HG03565 (cell line): ENCODE measurements around the gene RAP1A.
A peak's percentile ranks its signal among the peaks of the same experiment; 100 is the strongest.

ENCODE experiments used
- ATAC-seq: cut with Tn5 transposase; IDR thresholded peaks from one replicate; pipeline ENCODE4 v1.9.1; 2021; ENCODE audit warnings: mild to moderate bottlenecking, moderate library complexity; ENCODE audit not compliant: unreplicated experiment

RAP1A gene

DNA sequence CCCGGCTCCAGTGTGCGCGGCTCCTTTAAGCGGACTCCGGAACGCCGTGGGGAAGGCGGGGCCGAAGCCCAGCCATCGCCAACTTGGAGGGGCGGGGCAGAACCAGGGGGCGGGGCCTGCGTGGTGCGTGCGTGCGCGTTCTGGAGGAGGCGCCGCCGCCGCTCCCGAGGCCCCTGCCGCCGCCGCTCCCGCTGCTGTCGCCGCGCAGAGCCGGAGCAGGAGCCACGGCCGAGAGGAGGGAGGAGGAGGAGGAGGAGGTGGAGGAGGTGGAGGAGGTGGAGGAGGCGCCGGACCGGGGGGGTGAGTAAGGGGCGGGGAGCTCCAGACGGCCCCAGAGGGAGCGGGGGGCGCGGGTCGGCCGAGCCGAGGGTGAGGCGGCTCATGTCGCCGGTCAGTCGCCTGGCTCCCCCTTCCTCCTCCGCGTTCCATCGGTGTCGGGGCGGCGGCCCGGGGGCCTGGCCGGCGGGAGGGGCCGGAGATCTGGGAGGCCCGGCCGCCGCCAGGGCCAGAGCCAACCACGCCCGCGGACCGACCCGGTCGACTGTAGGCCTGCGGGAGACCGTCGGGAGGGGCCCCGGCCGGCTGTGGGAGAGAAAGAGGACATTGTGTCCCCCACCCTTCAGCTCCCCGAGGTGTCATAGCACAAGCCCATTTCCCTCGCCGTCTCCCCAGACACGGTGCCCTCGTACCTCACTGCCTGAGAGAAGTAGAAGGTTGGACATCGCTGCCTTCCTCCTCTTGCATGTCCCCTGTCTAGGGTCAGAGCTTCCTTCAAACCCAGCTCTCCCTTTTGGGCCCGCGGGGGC, at the start of gene RAP1A:
RAP1A (plus strand) TSS at position 155 of the 806 bp plus-strand sequence. CDS start 71,572 bp downstream, outside the sequence.
- ATAC-seq = peak; percentile 32

DNA sequence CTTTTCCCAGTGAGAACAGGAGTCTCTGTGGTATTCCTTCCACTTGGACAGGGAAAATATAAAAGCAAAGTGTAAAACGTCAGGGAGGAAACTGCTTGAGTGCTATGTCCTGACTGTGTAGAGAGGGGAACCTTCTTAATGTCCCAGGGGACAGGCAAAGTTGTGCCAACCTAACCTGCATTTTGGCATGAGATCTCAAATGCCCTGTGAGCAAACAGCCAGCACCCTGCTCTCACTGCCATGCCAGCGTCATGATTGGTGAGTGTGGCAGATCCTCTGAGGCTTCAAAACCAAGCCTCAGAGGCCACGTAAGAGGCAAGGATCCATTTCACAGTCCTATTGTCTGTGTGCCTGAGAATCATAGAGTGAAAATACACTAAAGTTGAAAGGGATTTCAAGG, 49.7 kb upstream of the RAP1A start:
- ATAC-seq = no peak

DNA sequence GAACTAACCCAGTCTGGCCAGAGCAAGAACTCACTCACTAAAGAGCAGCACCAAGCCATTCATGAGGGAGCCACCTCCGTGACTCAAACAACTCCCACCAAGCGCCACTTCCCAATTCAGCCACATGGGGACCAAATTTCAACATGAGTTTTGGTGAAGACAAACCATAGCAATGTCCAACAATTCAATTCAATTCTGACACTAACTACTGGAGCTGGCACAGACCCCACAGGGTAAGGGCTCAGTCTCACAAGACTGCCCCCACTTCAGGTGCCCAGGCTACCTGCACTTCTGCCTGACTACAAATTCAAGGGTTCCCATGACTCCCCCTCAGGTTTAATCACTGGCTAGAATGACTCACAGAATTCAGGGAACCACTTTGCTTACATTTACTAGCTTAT, 48.8 kb upstream of the RAP1A start:
- no peak for ATAC-seq

DNA sequence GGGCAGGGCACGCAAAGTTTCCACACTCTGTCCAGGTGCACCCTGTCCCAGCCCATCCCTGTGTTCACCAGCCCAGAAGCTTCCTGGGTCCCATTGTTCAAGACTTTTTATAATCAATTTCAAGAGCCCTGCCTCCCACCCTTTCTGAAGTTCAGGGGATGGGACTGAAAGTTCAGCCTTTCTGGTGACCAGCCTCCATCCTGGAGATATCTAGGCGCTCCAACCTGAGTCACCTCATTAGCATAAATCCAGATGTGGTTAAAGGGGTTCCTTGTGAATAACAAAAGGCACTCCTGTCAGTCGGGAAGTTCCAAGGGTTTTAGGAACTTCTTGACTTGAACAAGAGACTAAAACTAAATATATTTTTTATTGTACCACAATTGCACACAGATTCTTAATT, 48.4 kb upstream of the RAP1A start:
- ATAC-seq = no peak

DNA sequence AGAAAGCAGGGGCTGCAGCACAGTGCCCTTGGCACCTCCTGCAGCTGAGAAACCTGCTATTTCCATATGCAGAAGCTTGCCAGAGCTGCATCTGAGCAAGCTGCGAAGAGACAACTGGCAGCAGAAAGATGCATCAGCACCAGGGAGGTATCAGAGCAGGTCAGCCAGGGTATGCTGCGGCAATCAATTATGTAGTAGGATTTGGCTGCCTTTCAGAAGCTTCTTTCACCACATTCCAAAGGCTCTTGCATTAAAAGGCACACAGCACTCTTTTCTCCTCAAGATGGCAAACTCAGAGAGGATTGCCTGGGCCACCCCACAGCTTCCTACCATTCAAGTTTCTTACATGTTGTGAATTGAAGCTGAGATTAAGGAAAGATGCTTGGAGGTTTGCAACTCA, 47.6 kb upstream of the RAP1A start:
- no peak for ATAC-seq

DNA sequence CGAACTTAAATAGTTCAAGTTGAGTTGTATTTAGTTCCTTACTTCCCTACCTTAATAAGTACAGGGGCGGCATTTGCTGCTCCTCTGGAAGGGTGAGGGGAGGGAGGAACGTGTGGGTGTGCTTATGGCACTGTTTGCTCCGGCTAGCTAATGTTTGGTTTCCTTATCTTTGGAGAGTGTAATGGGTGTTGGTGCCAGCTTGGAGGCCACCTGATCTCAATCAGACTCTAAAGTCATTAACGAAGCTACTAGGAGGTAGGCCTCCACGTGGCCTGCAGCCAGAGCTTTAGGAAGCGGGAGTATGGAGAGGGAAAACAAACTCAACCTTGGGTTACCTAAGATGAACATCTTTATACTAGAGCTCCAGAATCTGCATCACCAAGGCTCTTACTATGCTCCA, 43.0 kb upstream of the RAP1A start:
- no peak for ATAC-seq

DNA sequence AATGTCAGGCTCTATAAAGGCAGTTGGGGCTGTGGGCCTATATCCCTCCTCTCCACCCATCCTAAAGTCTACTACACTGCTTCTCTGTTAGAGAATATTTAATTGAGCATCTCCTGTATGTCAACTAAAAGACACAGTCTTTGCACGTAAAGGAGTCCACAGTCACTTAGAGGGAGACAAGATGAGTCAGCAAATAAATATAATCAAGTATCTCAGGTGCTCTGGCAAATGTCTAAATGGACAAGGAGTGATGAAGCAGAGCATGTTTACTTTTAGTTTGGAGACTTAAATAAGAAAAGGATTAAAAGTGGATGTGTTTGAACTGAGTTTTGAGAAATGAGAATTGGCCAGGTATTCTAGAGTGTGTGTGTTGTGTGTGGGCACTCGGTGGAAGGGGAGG, 41.8 kb upstream of the RAP1A start:
- no peak for ATAC-seq

DNA sequence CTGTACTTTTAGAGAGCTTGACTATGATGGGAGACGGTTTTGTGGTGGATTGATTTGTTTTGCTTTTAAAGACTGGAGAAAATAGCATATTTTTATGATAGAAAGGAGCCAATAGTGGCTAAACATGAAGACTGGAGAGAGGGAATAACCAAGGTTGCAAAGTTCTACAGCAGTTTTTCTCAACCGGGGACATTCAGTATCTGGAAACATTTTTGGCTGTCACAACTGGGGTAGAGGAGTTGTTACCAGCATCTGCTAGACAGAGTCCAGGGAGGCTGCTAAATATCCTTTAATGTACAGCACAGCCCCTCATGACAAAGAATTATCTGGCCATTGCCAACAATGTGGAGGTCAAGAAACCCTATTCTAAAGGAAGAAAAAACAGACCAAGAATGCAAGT, 38.4 kb upstream of the RAP1A start:
- no peak for ATAC-seq

DNA sequence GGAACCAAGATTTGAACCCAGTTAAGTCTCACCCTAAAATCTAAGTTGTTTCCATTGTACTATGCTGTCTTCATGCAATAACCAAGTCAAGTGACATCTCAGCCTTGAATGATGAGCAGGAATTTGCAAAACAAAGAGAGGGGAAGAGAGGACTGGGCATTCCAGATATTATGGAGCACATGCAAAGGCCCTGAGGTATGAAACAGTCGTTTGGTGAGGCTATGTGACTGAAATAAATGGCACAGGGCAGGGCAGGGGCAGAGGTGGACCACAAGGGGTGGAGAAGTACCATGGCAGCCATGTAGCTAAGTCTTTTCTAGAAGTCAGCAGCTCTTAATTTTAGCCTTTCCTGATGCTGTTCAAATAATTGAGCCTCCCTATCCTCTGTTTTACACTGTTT, 37.6 kb upstream of the RAP1A start:
- ATAC-seq = no peak

DNA sequence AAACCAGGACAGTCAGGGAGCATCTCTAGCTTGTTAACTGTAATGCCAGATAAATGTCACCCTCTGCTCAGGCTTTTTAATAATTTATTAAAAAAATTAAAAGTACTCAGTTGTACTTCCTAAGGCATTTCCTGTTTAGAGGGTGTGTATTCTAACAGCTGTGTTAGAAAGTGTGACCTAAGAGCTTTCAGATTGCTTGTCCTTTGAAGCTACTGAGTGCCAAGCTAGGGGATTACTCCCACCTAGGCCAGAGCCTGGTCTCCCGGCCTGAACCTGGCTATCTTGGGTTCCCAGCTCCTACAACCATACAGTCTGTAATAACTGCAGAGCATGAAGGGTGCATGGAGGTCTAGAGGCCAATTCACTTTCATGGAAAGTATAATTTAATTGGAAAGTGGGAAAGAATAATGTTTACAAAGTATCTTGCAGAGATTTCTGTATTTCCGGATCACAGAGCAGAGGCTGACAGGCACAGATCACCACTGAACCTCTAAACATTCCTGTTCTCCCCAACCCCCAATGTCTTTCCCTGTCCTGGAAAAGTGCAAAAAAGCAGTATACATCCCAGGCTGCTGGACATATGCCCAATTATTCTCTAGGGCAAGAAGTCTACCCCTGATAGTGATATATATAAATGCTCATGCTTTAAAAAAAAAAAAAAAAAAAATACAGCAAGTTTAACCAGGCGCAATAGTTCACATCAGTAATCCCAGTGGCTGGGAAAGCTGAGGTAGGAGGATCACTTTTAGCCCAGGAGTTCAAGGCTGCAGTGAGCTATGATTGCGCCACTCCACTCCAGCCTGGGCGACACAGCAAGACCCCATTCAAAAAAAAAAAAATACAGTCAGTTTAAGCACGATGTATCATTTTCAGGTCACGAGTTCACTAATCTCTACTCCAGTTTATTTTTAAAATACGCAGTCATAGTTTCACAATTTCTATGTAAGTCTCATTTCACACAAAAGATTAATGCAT, 36.7 kb upstream of the RAP1A start:
- ATAC-seq = no peak

DNA sequence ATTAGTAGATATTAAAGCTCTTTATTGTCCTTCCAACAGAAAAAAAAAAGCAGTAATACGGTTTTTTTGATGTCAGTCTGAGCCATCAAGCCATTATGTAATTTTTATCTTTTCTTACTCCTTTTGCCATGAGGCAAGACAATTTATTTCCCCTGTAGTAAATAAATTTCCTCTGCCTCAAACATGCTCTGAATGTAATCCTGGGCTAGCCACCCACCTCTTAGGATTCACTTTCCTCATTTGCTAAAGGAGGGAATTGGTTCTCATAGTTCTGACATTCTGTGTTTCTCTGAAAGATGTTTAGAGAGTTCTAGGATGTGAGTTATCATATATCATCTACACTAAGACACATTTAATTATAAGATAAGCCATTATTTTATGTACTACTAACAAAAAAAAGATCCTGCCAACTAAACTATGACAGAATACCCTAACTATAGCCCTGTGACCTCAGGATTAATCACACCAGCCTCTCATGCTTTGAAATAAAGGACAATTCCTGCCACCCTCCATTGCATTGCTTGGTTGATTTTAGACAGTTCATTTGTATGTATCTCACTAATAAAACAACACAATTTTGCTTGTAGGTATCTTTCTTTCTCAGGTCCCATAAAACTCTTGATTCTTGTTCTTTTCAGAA, 34.0 kb upstream of the RAP1A start:
- ATAC-seq = no peak

DNA sequence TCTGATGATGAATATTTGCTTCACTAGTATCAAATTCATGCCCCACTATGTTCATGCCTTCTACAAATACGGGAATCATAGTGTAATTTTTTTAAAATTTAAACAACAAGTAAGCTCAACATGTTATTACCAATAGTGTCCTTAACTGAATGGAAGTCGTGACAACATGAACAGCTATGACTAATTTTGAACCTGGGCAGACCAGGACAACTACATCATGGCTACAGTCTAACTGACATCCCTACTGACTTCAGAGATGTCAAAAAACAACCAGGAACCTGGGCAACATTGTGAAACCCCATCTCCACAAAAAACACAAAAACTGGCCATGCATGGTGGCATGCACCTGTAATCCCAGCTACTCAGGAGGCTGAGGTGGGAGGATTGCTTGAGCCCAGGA, 33.5 kb upstream of the RAP1A start:
- no peak for ATAC-seq

DNA sequence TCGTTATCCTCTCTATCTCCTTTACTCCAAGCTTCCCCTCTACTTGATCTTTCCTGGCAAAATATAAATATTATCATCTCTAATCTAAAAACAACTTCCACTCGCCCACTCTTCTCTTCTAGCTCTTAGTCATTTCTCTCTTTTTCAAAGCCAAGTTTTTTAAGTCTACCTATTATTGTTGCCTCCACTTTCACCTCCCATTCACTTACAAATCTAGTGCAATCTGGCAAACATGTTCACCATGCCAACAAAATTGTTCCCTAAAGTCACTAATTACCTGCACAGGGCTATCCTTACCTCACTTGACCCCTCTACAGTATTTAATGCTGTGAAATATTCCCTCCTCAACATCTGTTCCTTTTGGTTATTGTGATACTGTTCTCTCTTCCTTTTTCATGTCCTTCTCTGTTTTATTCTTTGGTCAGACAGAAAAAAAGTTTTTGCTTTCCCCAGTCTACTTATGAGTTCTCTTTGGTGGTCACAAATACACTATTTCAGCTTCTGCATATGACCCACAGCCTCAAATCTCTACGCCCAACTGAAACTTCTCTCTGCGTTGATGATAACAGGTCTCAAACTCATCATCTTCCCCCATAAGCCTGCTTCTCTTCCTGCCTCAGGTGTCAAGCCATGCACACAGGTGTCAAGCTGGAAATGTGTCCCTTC, 31.9 kb upstream of the RAP1A start:
- no peak for ATAC-seq

DNA sequence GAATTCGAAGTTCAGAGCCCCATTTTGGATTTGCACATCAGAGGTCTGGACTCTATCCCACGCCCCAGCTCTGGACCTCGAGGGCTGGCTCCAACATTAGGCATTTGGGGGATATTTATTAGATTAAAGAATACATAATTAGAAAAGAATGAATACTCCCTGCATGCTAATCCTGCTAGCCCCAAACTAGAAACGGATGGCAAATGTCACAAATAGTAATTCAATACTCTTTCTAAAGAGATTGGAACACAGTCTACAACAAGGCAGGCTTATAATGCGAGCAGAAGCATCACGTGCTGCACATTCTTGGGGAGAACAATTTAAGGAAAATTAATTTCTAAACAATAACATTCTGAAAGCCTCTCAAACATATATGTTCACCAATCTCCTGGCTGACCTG, 27.7 kb upstream of the RAP1A start:
- no peak for ATAC-seq

DNA sequence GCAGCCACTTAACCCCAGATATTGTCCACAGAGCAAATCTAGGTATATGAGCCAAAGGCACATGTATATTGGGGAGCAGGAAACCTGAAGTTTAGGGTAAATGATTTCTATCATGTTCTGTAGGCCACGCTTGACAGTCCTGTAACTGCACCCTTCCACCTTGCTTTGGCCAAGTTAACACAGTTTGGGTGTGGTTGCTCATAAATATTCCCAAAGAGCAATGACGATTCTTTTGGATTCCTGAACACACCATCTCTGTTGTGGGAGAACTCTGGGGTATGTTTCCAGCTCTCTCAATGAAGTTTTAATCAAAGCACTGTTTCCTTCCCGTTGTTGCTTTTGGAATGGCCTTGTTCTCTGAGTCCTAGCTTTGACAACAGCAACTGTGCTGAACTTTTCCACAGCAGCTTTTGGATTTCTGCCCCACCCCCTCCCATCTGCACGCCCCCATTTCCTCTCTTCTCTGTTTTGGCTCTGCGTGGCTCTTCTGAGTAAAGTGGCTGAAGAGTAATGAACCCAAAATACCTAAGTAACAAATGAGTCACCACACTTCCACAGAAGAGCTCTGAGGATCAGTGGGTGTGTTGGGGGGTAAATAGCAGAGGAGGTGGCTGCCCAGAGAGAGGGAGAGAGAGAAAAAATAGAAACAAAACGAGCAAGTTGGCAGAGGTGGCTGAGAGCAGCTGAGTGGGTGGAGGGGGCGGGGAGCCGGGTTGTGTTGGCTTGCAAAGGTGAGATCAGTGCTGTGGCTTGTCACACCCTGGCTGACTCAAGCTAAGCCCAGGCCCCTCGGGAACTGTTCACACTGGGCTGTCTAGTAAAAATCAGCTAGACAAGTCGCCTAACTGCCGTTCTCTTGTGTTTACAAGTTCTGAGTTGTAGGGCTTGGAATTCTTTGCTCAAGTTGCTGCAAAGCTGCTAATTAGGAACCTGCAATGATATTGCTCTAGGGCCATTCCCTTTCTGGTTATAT, 26.9 kb upstream of the RAP1A start:
- peak; percentile 67 for ATAC-seq

DNA sequence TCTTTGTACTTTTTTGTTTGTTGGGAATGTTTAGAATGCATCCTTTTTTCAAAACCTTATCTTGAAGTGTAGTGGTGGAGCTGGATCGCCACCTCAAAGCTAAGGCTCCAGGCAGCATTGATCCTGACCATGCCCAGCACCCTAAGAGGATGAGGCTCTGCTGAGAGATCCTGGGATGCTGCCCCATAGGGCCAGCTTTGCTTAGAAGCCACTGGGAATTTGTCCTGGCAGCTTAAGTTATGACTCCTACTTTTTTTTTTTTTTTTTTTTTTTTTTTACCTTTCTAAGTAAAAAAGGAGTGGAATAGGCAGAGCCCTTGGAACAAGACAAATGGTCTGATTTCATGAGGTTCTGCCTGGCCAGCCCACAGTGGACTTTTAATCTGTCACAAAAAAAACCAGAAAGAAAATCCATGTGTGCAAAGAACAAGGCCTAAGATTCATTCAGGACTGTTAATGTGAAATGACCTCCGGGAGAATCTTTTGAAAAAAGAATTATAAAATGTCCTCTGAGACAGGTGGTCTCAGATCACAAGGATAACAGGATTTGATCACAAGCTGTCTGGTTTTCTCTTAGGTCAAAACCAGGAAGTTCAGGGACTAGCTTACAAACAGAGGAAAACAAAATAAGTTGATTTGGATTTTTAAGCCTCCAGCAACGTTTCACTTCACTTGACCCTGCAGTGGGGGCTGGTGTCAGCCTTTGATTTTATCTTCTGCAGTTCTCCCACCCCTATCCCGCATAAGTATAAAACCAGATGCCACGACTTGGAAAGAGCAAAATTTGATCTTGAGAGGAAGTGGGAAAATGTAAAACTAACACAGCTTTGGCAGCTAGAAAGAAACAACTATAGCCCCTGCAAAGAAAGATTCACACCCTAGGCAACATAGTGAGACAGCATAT, 25.9 kb upstream of the RAP1A start:
- ATAC-seq = no peak

DNA sequence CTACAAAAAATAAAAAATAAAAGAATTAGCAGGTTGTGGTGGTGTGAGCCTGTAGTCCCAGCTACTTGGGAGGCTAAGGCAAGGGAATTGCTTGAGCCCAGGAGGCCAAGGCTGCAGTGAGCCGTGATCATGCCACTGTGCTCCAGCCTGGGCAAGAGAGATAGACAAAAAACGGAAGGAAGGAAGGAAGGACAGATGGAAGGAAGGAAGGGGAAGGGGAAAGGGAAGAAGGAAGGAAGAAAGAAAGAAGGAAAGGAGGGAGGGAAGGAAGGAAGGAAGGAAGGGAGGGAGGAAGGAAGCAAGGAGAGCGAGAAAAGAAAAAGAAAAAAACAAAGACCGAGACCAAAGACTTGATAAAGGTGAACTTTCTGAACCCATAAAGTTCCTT, 25.3 kb upstream of the RAP1A start:
- no peak for ATAC-seq

DNA sequence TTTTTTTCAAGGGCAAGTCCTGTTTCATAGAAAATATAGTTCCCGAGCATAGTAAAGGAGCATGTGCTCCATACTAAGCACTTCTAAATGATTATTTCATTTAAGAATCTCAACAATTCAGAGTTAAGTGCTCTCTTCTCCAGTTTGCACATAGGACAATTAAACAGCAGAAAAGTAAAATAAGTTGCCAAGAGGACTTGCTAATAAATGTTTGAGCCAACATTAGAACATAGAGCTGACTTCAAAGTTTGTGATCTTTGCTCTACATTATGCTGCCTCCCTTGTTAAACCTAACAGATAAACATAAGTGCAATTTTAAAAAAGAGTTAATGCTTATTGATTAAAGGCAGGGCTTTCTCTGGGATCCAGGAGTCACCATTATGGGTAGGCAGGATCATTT, 23.8 kb upstream of the RAP1A start:
- no peak for ATAC-seq

DNA sequence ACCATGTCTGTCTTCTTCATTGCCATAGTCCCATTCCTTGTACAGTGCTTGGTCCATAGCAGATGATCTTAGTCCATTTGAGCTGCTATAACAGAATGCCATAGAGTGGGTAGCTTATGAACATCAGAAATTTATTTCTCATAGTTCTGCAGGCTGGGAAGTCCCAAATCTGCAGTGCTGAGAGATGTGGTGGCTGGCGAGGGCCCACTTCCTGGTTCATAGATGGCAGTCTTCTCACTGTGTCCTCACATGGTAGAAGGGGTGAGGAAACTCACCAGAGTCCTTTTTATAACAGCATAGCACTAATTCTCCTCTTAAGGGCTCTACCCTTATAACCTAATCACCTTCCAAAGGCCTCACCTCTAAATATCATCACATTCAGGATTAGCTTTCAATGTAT, 23.1 kb upstream of the RAP1A start:
- ATAC-seq = no peak
